Breast epithelium (tissue), 4 donors: ENCODE data around the gene CD86. TPM values are rescaled to one million over a fixed set of nuclear protein-coding genes. Genes with fewer than 3 reads are reported as not detected.

Source experiments
- DNase-seq, 2 donors: peaks; one replicate each; pipeline ENCODE4 v3.0.0-alpha.2; 2019; ENCODE audit warnings: low spot score in 2 of 2
- H3K27ac ChIP-seq, 2 donors: fragments of 200-600 bp; sonication (generic) in 1 of 2; one replicate each; pipeline ENCODE4 v1.5.1; 2016 to 2019; ENCODE audit warnings: mild to moderate bottlenecking in 1 of 2
- H3K27me3 ChIP-seq, 2 donors: fragments of 200-600 bp; sonication (generic) in 1 of 2; one replicate each; pipeline versions ENCODE4 v1.5.1 to v1.6.0; 2017 to 2019; ENCODE audit warnings: control low read depth in 1 of 2, mild to moderate bottlenecking in 1 of 2
- H3K36me3 ChIP-seq: fragments of 200-600 bp; one replicate; pipeline ENCODE4 v1.5.1; 2019
- H3K4me1 ChIP-seq, 2 donors: fragments of 200-600 bp; sonication (generic); one replicate each; pipeline ENCODE4 v1.5.1; 2016 to 2019; ENCODE audit warnings: control low read depth in 1 of 2
- H3K4me3 ChIP-seq, 3 donors: fragments of 200-600 bp; sonication (generic); 1 replicate in 2 of 3; 2 replicates in 1 of 3; pipeline ENCODE4 v1.5.1; 2016 to 2019; ENCODE audit warnings: mild to moderate bottlenecking in 3 of 3, moderate library complexity in 2 of 3
- H3K9me3 ChIP-seq, 2 donors: fragments of 200-600 bp; sonication (generic) in 1 of 2; one replicate each; pipeline ENCODE4 v1.5.1; 2016 to 2019; ENCODE audit warnings: control low read depth in 1 of 2
- POLR2A ChIP-seq: fragments of 450-650 bp; IDR thresholded peaks from one replicate; pipeline ENCODE4 v1.6.1; 2016; ENCODE audit warnings: antibody characterized with exemption, mild to moderate bottlenecking, moderate library complexity
- POLR2AphosphoS5 ChIP-seq, 3 donors: sonication (generic); formaldehyde crosslinking; IDR thresholded peaks; one replicate each; pipeline ENCODE4 v1.6.1; 2017; ENCODE audit warnings: antibody characterized with exemption in 3 of 3
- intact Hi-C: fragments of 100-400 bp; cut with DNase I; formaldehyde crosslinking; loops from one replicate; pipeline ENCODE4 v1.15.1; 2023; ENCODE audit warnings: low total_unique reads
- total RNA-seq, 3 donors: library from RNA; depleted of rRNA; stranded (reverse); fragments of >200 nt; gene quantifications; one replicate each; pipeline ENCODE4 v1.1.0, GENCODE V29; 2016
- TF ChIP-seq, protein P1 (sequence below), 3 donors: fragments of 450-650 bp; IDR thresholded peaks; one replicate each; pipeline ENCODE4 v1.5.1; 2016 to 2017; ENCODE audit warnings: antibody characterized with exemption in 3 of 3, mild to moderate bottlenecking in 3 of 3, moderate library complexity in 3 of 3

Gene CD86
- total RNA-seq, 3 donors from 2014 or later: 7.3 to 12.6 (median 7.5) TPM

DNA sequence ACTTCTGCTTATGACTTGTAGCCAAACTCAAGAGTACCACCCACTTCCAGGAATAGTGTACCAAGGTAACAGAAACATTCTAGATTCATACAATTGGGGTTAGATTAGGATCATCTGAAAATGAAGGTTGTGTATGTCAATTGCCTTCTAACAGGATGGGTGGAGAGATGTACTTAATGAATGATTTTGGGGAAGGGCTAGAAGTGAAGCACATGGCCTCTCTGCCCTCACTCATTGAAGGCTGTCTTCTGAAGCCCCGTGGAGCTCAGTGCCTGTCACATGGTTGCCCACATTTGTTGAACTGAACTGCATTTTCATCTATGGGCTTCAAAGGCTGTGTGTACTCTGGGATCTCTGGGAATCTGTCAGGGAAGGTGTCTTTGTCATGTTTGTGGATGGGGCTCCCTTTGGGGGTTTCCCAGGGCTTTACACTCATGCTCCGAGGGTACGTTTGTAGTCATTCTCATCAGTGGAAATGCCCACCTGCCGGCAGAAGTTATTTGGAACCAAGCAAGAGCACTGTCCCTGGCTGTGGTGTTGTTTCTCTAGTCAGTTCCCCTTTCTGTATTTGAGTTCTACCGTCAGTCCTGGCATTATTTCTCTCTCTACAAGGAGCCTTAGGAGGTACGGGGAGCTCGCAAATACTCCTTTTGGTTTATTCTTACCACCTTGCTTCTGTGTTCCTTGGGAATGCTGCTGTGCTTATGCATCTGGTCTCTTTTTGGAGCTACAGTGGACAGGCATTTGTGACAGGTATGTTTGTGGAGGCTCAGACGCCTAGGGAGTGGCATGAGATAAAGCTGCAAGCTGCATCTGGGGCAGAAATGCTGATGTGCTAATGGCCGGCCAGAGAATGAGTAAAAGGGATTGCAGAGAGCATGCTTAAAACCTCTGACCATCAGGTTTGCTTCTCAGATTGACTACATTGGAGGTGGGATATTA lies 22.4 kb downstream of the CD86 start:
- no peaks in the 10 kb centered on the region for H3K36me3 ChIP-seq
- no peaks in the 10 kb centered on the region for H3K9me3 ChIP-seq
- no peaks in the 10 kb centered on the region for H3K4me1 ChIP-seq
- H3K4me3 ChIP-seq: no peak overlapping the region
- no peak for TF ChIP-seq POLR2A
- H3K27me3 ChIP-seq: no peaks in the 10 kb centered on the region
- intact Hi-C loops: no loop called here
- no peak for DNase-seq
- H3K27ac ChIP-seq: no peak overlapping the region

DNA sequence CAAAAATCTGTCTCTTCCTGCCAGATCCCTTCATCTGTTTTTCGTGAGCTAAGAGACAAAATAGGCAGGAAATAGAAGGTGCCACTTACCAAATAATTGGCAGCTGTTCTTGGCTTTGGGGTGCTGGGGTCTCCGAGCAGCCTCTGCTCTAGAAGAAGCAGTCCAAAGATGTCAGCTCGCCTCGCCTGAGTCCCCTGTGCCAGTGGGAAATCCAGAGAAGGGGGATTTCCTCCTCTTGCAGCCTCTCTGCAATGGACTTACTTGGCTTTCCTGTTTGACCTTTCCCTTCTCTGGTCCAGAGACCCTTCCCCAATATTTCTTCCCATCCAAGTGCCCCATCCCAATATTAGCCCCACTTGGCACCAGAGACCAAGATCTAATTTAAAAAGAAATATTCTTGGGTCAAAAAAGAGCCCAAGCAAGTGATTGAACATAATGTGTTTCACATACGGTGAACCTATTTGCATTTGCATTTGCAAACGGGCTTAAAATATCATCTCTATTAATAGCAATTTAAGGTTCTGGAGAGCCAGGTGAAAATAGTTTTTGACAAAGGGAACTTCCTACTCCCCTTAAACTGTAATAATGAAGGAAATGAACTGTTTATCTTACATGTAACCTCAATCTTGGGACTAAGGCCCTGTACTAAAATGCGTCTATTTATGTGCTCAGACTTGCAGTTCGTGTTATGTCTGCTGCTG lies 23.2 kb downstream of the CD86 start:
- H3K9me3 ChIP-seq: no peaks in the 10 kb centered on the region
- no peak overlapping the region for H3K27ac ChIP-seq
- no peaks in the 10 kb centered on the region for H3K36me3 ChIP-seq
- H3K4me1 ChIP-seq: no peaks in the 10 kb centered on the region
- no peak overlapping the region for H3K4me3 ChIP-seq
- DNase-seq: no peak
- no peaks in the 10 kb centered on the region for H3K27me3 ChIP-seq
- TF ChIP-seq, protein P1, sequence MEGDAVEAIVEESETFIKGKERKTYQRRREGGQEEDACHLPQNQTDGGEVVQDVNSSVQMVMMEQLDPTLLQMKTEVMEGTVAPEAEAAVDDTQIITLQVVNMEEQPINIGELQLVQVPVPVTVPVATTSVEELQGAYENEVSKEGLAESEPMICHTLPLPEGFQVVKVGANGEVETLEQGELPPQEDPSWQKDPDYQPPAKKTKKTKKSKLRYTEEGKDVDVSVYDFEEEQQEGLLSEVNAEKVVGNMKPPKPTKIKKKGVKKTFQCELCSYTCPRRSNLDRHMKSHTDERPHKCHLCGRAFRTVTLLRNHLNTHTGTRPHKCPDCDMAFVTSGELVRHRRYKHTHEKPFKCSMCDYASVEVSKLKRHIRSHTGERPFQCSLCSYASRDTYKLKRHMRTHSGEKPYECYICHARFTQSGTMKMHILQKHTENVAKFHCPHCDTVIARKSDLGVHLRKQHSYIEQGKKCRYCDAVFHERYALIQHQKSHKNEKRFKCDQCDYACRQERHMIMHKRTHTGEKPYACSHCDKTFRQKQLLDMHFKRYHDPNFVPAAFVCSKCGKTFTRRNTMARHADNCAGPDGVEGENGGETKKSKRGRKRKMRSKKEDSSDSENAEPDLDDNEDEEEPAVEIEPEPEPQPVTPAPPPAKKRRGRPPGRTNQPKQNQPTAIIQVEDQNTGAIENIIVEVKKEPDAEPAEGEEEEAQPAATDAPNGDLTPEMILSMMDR (IDR thresholded peaks at IDR 0.05): no peak
- TF ChIP-seq POLR2A: no peak
- no peak for TF ChIP-seq POLR2AphosphoS5 (IDR thresholded peaks at IDR 0.05)
- intact Hi-C loops: no loop called here

DNA sequence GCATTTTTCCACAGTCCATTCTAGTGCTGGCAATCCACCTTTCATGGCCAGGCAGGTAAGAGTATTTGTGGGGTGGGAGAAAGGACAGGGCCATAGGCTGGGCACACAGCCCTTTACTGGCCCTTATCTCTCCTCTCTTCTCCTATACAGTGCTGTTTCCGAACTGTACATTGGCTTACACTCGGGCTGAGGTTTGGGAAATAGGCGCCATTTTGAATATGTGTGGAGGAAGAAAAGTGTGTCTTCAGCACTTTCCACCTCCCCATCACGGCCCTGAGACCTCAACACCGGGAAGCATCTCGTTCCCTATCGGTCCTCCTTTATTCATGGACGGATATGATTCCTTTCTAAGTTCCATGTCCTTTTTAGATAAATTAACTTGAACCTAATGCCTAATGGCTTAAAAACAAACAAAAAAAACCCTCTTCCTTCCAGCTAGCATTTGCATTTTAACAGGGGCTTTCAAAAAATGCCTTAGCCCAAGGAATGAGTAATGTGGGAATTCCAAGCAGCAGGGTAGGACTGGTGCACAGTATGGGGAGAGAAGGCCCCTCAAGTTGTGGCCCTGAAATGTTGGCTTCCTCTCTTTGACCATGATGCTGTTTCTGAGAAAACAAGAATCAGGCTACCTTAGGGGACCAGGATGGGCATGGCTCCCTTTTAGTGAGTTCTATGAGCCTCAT lies 24.5 kb downstream of the CD86 start:
- Histone ChIP-seq H3K27me3 (no peaks in the 10 kb centered on the region), H3K9me3 (no peaks in the 10 kb centered on the region), H3K36me3 (no peaks in the 10 kb centered on the region), H3K4me3 (no peak overlapping the region), H3K4me1 (no peaks in the 10 kb centered on the region), H3K27ac (no peak overlapping the region)
- no peak for DNase-seq
- TF ChIP-seq POLR2AphosphoS5 (IDR thresholded peaks at IDR 0.05) (no peak), POLR2A (no peak)
- TF ChIP-seq, protein P1 (IDR thresholded peaks at IDR 0.05): no peak
- intact Hi-C loops: no loop called here

DNA sequence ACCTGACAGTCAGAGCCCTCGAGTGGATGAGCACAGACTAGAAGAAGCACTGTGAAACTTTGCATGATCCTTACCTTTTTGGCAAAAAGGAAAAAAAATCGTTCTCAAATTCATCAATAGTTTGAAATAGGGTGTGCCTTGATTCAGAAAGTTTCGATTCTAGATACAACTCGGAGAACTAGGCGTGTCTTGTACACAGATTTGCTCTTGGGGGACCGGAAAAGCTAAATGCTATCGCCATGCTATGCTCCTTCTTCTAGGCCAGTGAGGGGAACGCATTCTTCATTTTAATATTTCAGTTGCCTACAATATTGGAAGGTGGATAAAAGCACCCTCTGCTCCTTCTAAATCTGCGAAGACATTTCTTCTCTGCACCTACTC lies 25.0 kb downstream of the CD86 start:
- intact Hi-C loops: no loop called here
- no peak overlapping the region for H3K27ac ChIP-seq
- H3K4me1 ChIP-seq: no peaks in the 10 kb centered on the region
- H3K4me3 ChIP-seq: no peak overlapping the region
- no peak for DNase-seq
- H3K36me3 ChIP-seq: no peaks in the 10 kb centered on the region
- H3K9me3 ChIP-seq: no peaks in the 10 kb centered on the region
- no peaks in the 10 kb centered on the region for H3K27me3 ChIP-seq
- TF ChIP-seq, protein P1 (IDR thresholded peaks at IDR 0.05): no peak
- no peak for TF ChIP-seq POLR2AphosphoS5 (IDR thresholded peaks at IDR 0.05)

DNA sequence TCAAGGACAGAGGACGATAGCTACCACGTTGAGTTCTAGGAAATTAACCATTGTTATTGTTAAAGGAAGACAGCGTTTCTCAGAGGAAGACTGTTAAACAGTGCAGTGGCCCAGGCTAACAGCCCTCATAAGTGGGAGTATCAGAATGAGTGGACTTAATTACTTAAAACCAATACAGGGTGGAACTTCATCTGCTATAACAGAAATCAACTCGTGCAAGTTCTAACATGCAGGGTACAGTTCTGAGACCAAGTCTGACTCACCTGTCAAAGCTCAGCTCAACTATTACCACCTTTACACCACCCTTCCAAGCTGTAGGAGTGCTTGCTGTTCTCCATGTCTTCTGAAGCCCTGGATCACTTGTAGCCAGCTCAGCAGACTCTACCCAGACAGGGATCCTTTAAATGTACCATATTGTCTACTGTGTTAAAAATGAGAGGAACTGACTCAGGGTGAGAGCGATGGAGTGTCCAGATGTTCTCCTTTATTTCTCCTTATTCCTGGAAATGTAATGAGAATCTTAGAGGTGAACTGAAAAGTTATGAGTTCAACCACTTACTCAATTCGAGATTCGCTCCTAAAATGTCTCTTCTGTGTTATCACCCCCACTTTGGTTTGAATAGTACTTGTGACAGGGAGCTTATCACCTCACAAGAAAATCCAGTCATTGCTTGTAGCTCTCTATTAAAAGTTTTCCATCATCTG lies 26.5 kb downstream of the CD86 start:
- Histone ChIP-seq H3K27me3 (no peaks in the 10 kb centered on the region), H3K27ac (no peak overlapping the region), H3K4me1 (no peaks in the 10 kb centered on the region), H3K9me3 (no peaks in the 10 kb centered on the region), H3K36me3 (no peaks in the 10 kb centered on the region), H3K4me3 (no peak overlapping the region)
- intact Hi-C loops: no loop called here
- no peak for DNase-seq
- TF ChIP-seq, protein P1 (IDR thresholded peaks at IDR 0.05): no peak
- TF ChIP-seq POLR2A (no peak), POLR2AphosphoS5 (IDR thresholded peaks at IDR 0.05) (no peak)
